Subcutaneous abdominal adipose tissue (tissue), 5 donors: ENCODE data around the gene FGF2.
"Not testable (repeated sequence)": the region's sequence is repeated elsewhere in the genome, so short reads cannot be mapped to it uniquely, and the experiment has no call there.

Experiments
- H3K27ac ChIP-seq: one replicate; pipeline ENCODE4 v1.7.0; 2013; ENCODE audit warnings: low read depth, mild to moderate bottlenecking, inconsistent platforms, low read length, moderate library complexity
- H3K27me3 ChIP-seq, 5 donors: one replicate each; pipeline ENCODE4 v1.7.0; 2013; ENCODE audit warnings: low read length in 5 of 5, inconsistent platforms in 1 of 5; ENCODE audit not compliant: control insufficient read depth in 5 of 5, insufficient read depth in 4 of 5
- H3K36me3 ChIP-seq, 5 donors: one replicate each; pipeline ENCODE4 v1.7.0; 2013; ENCODE audit warnings: low read length in 5 of 5; ENCODE audit not compliant: control insufficient read depth in 5 of 5, insufficient read depth in 5 of 5
- H3K4me1 ChIP-seq, 5 donors: one replicate each; pipeline ENCODE4 v1.7.0; 2013; ENCODE audit warnings: low read length in 5 of 5, mild to moderate bottlenecking in 3 of 5, moderate library complexity in 1 of 5; ENCODE audit not compliant: control insufficient read depth in 5 of 5, insufficient read depth in 5 of 5
- H3K4me3 ChIP-seq, 5 donors: one replicate each; pipeline ENCODE4 v1.7.0; 2013; ENCODE audit warnings: low read length in 5 of 5, low read depth in 1 of 5
- H3K9ac ChIP-seq, 5 donors: one replicate each; pipeline ENCODE4 v1.7.0; 2013; ENCODE audit warnings: low read length in 5 of 5, mild to moderate bottlenecking in 4 of 5, moderate library complexity in 3 of 5
- H3K9me3 ChIP-seq, 5 donors: one replicate each; pipeline ENCODE4 v1.7.0; 2013; ENCODE audit warnings: low read length in 5 of 5; ENCODE audit not compliant: control insufficient read depth in 5 of 5
- donor health status: healthy.
- donor health status: healthy.
- donor health status: healthy.
- donor health status: healthy.
- donor health status: healthy.

FGF2 gene

GRCh38 chr4:122826553-122827257 is at the start of gene FGF2:
FGF2 (plus strand) TSS chr4:122826831; CDS start chr4:122827175, 344 bp downstream.
- H3K36me3 ChIP-seq, result no peaks in the 10 kb centered on the region
- no peaks in the 10 kb centered on the region for H3K9me3 ChIP-seq
- peaks cover 0 to 44% (median 27%) of the 10 kb centered on the region in 5 donors for H3K4me1 ChIP-seq
- H3K4me3 ChIP-seq, result peak within 1 kb of the TSS; percentile 79 to 89 (median 82)
- no peaks in the 10 kb centered on the region for H3K27me3 ChIP-seq
- peak within 1 kb of the TSS; percentile 50 to 89 (median 85) for H3K9ac ChIP-seq
- peak within 1 kb of the TSS; percentile 96 for H3K27ac ChIP-seq

DNA sequence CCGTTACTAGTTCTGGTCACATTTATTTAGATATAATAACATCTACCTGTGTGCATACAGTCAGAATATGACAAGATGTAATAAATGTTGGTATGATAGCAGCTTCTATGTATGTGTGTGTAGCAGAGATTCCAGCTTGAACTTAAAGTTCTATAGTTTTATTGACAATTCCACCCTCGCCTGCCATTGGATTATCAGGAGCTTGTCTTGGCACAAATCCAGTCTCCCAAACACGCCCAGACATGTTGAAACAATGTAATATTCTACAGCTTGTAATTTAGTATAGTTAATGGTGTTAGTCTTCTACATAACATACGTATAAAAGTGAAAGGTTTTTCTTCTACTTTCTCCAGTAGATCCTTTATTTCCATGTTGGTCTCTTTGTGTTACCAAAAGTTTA is 49.7 kb upstream of the FGF2 start:
- no peak overlapping the region for H3K27ac ChIP-seq
- peaks cover 0 to 4% (median 0%) of the 10 kb centered on the region in 5 donors for H3K9me3 ChIP-seq
- no peak overlapping the region for H3K9ac ChIP-seq
- H3K27me3 ChIP-seq, result no peaks in the 10 kb centered on the region
- no peak overlapping the region for H3K4me3 ChIP-seq
- H3K4me1 ChIP-seq, result peaks cover 0 to 4% (median 0%) of the 10 kb centered on the region in 5 donors
- H3K36me3 ChIP-seq, result no peaks in the 10 kb centered on the region

GRCh38 chr4:122777846-122778673 is 48.6 kb upstream of the FGF2 start:
- Histone ChIP-seq H3K4me1 (peaks cover 0 to 4% (median 2%) of the 10 kb centered on the region in 5 donors), H3K9me3 (peaks cover 0 to 4% (median 0%) of the 10 kb centered on the region in 5 donors), H3K27ac (no peak overlapping the region), H3K36me3 (no peaks in the 10 kb centered on the region), H3K27me3 (no peaks in the 10 kb centered on the region), H3K9ac (no peak overlapping the region), H3K4me3 (no peak overlapping the region)

- Histone ChIP-seq H3K4me3 (no peak overlapping the region), H3K27me3 (no peaks in the 10 kb centered on the region), H3K9ac (no peak overlapping the region), H3K9me3 (peaks cover 0 to 4% (median 0%) of the 10 kb centered on the region in 5 donors), H3K27ac (no peak overlapping the region), H3K4me1 (peaks cover 1 to 24% (median 14%) of the 10 kb centered on the region in 5 donors), H3K36me3 (no peaks in the 10 kb centered on the region)
Measured at GRCh38 chr4:122781486-122781885, 45.1 kb upstream of the FGF2 start.

- H3K9me3 ChIP-seq, result peaks cover 0 to 4% (median 0%) of the 10 kb centered on the region in 5 donors
- peak overlapping the region in 3 of 5 donors; percentile 26 to 60 (median 37) for H3K9ac ChIP-seq
- peaks cover 1 to 31% (median 23%) of the 10 kb centered on the region in 5 donors for H3K4me1 ChIP-seq
- peak overlapping the region; percentile 84 for H3K27ac ChIP-seq
- H3K4me3 ChIP-seq, result no peak overlapping the region
- no peaks in the 10 kb centered on the region for H3K36me3 ChIP-seq
- no peaks in the 10 kb centered on the region for H3K27me3 ChIP-seq
Measured at GRCh38 chr4:122783301-122784215, 43.1 kb upstream of the FGF2 start.

- Histone ChIP-seq H3K9ac (peak overlapping the region in 1 of 5 donors; percentile 60), H3K4me3 (no peak overlapping the region), H3K9me3 (peaks cover 0 to 4% (median 0%) of the 10 kb centered on the region in 5 donors), H3K36me3 (no peaks in the 10 kb centered on the region), H3K27ac (peak overlapping the region; percentile 60), H3K4me1 (peaks cover 1 to 31% (median 23%) of the 10 kb centered on the region in 5 donors), H3K27me3 (no peaks in the 10 kb centered on the region)
Measured at GRCh38 chr4:122784261-122784660, 42.4 kb upstream of the FGF2 start.

DNA sequence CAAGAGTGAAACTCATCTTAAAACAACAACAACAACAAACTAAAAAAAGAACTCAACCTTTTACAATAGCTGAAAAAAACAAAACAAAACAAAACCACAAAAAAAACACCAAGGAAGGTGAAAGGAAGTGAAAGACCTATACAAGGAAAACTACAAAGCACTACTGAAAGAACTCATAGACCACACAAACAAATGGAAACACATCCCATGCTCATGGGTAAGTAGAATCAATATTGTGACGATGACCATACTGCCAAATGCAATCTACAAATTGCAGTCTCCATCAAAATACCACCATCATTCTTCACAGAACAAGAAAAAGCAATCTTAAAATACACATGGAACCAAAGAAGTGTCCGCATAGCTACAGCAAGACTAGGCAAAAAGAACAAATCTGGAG is 41.5 kb upstream of the FGF2 start:
- H3K4me1 ChIP-seq, result peaks cover 1 to 31% (median 23%) of the 10 kb centered on the region in 5 donors
- no peak overlapping the region for H3K4me3 ChIP-seq
- H3K27me3 ChIP-seq, result no peaks in the 10 kb centered on the region
- H3K9me3 ChIP-seq, result peaks cover 0 to 1% (median 0%) of the 10 kb centered on the region in 5 donors
- H3K27ac ChIP-seq, result peak overlapping the region; percentile 60
- H3K9ac ChIP-seq, result no peak overlapping the region
- no peaks in the 10 kb centered on the region for H3K36me3 ChIP-seq

- peaks cover 1 to 31% (median 23%) of the 10 kb centered on the region in 5 donors for H3K4me1 ChIP-seq
- not testable (repeated sequence) for H3K27ac ChIP-seq, H3K9me3 ChIP-seq, H3K36me3 ChIP-seq, H3K9ac ChIP-seq, H3K27me3 ChIP-seq, H3K4me3 ChIP-seq
Measured at GRCh38 chr4:122786296-122786695, 40.3 kb upstream of the FGF2 start.

GRCh38 chr4:122786920-122787319 is 39.7 kb upstream of the FGF2 start:
- Histone ChIP-seq H3K4me1 (peaks cover 1 to 31% (median 23%) of the 10 kb centered on the region in 5 donors), H3K27ac (peak overlapping the region; percentile 59)
- not testable (repeated sequence) for H3K4me3 ChIP-seq, H3K9ac ChIP-seq, H3K27me3 ChIP-seq, H3K36me3 ChIP-seq, H3K9me3 ChIP-seq
